Left lobe of liver (tissue), 2 donors: ENCODE data around the gene FKBP6. TPM values are rescaled to one million over a fixed set of nuclear protein-coding genes. Genes with fewer than 3 reads are reported as not detected.
"Not testable (repeated sequence)": the region's sequence is repeated elsewhere in the genome, so short reads cannot be mapped to it uniquely, and the experiment has no call there.

Source experiments
- ATAC-seq: fragments of 200-7000 bp; cut with Tn5 transposase; one replicate; pipeline ENCODE4 v1.9.1; 2020; ENCODE audit warnings: mild to moderate bottlenecking, moderate library complexity
- DNase-seq: peaks from one replicate; pipeline ENCODE4 v3.0.0-alpha.2; 2020; ENCODE audit warnings: low spot score
- total RNA-seq: library from RNA; stranded (reverse); gene quantifications from one replicate; pipeline ENCODE4 v1.2.1, GENCODE V29; 2021
- donor health status: DM: no; HTN: no; CAD: no; lungs with moderate emphysema.
- donor health status: DM: no; HTN: yes; CAD: no.

Gene FKBP6
- total RNA-seq, 1 donor from 2014 or later: not detected

DNA sequence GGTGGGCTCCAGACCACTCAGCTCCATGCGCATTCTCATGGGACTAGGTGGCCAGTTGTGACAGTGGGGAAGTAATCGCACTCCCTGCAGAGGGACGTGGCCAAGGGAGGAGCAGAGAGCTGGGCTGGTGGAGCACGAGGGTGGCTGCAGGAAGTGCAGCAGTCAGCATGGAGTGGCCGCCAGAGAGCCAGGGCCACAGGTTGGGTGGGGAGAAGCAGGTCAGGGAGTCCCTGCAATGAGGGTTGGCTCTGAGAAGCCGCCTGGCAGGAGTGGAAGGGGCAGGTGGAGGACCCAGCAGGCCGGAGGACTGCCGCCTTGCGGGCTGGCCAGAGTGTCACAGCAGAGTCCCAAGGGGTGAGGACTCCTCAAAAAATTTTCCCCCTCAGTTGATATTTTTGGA is 26.2 kb downstream of the FKBP6 start:
- ATAC-seq (peak; percentile 12), DNase-seq (no peak)

DNA sequence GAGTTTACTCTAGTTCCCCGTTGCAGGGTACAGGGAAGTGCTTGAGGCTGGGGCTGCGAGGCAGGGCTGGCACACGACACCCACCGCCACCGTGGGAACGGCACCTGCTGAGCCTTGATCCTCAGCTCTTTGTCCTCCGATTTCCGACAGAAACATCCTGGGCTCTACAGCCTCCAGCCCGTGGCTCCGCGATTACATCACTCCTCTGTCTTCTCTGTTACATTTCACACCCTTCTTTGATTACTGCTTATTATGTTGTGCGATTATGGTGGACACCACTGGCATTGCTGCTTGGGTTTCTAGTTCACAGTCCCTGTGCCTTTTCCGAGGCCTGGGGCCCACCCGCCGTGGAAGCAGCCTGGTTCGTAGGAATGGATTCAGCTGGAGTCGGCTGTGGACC is 26.9 kb downstream of the FKBP6 start:
- no peak for ATAC-seq
- no peak for DNase-seq

- no peak for DNase-seq
- peak; percentile 65 for ATAC-seq
Measured at GRCh38 chr7:73356159-73356558, 28.2 kb downstream of the FKBP6 start.

DNA sequence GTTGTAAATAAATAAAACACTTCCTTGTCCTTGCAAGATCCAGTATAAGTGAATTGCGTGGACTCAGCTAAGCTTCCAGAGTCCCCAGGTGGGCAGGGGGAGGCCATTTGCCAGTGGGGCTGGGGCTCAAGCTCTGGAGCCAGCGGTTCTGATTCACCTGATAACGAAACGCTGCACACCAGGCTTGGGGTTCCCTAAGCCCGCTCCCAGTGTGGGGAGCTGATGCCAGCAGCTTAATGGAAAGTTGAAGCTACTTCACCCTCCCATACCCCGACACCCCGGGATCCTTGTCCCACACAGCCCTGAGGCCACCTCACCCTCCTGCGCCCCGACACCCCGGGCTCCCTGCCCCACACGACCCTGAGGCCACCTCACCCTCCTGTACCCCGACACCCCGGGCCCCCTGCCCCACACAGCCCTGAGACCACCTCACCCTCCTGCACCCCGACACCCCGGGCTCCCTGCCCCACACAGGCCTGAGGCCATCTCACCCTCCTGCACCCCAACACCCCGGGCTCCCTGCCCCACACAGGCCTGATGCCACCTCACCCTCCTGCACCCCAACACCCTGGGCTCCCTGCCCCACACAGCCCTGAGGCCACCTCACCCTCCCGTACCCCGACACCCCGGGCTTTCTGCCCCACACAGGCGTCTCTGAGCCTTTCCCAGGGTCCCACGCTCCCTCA is 30.8 kb downstream of the FKBP6 start:
- no peak for DNase-seq
- no peak for ATAC-seq

- DNase-seq: no peak
- ATAC-seq: no peak
Measured at GRCh38 chr7:73359306-73359705, 31.3 kb downstream of the FKBP6 start.

- DNase-seq: no peak
- ATAC-seq: no peak
Measured at GRCh38 chr7:73359746-73360375, 31.9 kb downstream of the FKBP6 start.

DNA sequence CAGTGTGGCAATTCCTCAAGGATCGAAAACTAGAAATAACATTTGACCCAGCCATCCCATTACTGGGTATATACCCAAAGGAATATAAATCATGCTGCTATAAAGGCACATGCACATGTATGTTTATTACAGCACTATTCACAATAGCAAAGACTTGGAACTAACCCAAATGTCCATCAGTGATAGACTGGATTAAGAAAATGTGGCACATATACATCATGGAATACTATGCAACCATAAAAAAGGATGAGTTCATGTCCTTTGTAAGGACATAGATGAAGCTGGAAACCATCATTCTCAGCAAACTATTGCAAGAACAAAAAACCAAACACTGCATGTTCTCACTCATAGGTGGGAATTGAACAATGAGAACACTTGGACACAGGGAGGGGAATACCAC is 32.6 kb downstream of the FKBP6 start:
- DNase-seq, ATAC-seq: not testable (repeated sequence)

GRCh38 chr7:73363225-73364005 is 35.5 kb downstream of the FKBP6 start:
- no peak for DNase-seq
- no peak for ATAC-seq

- ATAC-seq: no peak
- no peak for DNase-seq
Measured at GRCh38 chr7:73364006-73364728, 36.2 kb downstream of the FKBP6 start.

- DNase-seq (no peak), ATAC-seq (no peak)
Measured at GRCh38 chr7:73366127-73366526, 38.2 kb downstream of the FKBP6 start.

DNA sequence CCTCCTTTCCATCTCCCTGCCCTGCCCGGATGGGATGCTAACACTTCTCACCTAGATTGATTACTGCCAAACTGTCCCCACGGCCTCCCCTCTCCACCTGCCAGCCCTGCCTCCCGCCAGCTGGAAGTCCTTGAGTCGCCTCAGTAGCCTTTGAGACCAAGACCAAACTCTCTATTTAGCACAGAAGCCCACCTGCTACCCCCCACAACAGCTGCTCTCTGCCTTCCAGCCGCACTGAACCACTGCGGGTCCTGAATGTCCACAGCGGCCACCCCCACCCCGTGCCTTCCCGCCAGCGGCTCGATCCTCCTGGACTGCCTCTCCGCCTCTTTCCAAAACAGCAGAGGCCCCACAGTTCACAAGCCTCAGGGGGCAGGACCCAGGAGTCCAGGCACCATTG is 39.0 kb downstream of the FKBP6 start:
- ATAC-seq: no peak
- DNase-seq: no peak

- DNase-seq: no peak
- ATAC-seq: no peak
Measured at GRCh38 chr7:73369009-73369408, 41.0 kb downstream of the FKBP6 start.

DNA sequence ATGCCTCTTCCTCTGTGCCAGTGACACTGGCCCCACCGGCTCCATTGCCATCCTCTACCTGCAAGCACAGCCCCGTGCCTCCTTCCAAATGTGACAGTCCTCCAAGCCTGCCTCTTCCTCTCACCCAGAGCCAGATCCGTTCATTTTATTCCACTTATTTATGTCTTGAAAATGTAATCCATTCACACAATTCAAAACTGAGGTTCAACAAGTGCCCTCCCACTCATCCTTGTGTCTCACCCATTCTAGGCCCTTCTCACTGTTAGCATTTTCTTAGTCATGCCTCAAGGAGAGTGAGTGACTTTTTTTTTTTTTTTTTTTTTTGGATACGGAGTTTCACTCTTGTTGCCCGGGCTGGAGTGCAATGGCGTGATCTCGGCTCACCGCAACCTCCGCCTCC is 41.7 kb downstream of the FKBP6 start:
- DNase-seq (no peak), ATAC-seq (no peak)

DNA sequence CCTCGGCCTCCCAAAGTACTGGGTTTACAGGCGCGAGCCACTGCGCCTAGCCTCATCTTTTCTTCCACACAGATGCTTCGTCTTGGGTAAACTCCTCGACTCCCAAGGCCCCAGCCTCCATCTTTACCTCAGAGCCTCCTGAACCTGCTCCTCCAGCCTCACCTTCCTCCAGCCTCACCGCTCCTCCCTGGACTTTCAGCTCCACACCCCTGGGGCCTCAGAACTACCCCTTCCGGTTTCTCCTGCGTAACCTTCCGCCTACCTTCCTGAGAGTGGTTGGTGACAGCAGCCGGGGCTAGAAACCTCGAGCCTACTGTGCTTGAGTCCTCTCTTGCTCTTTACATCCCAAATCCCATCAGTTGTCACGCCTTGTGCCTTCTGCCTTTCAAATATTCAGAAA is 45.8 kb downstream of the FKBP6 start:
- no peak for DNase-seq
- ATAC-seq: no peak

GRCh38 chr7:73376262-73376661 is 48.3 kb downstream of the FKBP6 start:
- peak; percentile 24 for ATAC-seq
- not testable (repeated sequence) for DNase-seq

DNA sequence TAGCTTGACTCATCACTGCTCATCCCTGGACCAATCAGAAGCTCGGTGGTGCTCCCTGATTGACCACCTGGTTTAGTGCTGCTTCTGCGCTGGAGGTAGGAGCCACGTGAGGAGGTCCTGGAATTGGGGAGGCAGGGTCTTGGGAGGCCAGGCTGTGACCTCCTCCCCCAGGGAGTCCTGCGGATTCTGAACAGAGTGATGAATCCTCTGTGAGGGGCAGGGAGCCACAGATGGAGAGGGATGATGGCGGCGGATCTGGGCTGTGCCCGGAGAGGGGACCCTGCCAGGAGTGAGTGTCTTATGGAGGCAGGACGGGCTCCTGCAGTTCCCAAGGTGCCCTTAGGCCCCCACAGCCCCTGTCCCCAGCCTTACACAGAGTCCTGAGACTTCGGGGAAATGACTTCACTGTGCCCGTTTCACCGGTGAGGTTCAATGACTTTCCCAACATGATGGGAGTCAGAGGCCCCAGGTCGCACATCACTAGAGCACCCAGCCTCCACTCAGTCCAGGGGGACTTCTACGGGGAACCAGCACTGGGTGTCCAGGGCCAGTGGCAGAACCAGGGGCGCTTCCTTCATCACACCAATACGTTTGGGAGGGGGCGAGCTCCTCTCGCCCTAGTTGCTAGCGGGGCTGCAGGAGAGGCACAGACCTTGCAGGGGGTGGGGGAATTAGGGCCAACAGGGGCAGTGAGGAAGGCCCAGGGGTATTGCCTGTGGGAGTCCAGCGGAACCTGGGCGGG is 48.9 kb downstream of the FKBP6 start:
- no peak for ATAC-seq
- no peak for DNase-seq

DNA sequence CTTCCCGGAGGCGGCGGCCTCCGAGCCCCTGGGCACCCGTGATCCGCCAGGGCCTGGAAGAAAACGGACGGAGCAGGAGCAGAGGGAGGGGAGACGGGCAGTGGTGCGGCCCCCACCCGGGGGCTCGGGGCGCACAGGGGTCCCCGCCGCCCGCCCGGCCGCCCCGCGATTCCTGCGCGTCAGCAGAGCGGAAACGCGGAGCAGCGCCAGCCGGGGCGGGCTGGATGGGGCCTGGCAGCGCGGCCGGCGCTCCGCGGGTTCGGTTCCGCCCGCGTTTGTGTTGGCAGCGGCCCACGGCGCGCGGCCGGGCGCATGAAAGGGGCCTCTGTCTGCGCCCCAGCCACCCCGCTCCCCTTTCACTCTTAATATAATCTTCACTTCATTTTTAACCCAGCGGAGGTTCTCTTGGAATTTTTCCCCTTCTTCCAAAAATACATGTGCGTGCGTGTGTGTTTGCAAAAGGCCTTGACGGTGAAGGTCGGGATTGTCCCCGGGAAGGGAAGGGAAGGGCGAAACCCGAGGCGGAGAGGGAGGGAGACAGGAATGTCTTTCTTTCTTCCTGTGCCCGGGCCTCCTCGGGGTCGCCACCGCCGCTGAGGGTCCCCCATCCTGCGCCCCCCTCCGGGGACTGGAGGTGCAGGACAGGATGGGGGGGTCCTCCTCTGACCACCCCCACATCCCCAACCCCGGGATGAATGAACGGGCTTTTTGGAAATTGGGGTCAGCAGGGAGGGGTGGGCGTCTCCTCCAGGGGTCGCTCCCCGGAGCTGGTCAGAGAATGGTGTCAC is 49.6 kb downstream of the FKBP6 start:
- not testable (repeated sequence) for DNase-seq, ATAC-seq

- DNase-seq: no peak
Measured at GRCh38 chr7:73382934-73383503, 55.1 kb downstream of the FKBP6 start.

DNA sequence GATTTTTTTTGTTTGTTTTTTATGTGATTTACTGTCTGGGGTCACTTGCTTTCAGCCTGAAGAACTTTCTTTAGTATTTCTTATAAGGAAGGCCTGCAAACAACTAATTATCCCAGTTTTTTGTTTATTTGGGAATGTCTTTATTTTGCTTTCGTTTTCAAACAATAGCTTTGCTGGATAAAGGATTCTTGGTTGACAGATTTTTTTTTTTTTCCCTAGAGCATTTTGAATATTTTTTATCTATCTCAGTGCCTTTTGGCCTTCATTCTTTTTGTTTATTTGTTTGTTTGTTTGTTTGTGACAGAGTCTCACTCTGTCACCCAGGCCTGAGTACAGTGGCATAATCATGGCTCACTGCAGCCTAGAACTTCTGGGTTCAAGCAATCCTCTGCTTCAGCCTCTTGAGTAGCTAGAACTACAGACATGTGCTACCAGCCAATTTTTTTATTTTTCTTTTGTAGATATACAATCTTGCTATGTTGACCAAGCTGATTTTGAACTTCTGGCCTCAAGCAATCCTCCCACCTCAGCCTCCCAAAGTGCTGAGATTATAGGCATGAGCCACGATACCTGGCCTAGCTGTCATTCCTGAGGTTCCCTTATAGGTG is 59.4 kb downstream of the FKBP6 start:
- ATAC-seq (no peak), DNase-seq (no peak)

More at GRCh38 chr7:73382934-73383503, 55.1 kb downstream of the FKBP6 start:
- no peak for ATAC-seq
